ENCODE data around the gene RPS23. TPM values are rescaled to one million over a fixed set of nuclear protein-coding genes. Genes with fewer than 3 reads are reported as not detected.

Gene RPS23
- total and polyA plus RNA-seq, 8 donors: 735 to 1,904 (median 1,035) TPM

DNA sequence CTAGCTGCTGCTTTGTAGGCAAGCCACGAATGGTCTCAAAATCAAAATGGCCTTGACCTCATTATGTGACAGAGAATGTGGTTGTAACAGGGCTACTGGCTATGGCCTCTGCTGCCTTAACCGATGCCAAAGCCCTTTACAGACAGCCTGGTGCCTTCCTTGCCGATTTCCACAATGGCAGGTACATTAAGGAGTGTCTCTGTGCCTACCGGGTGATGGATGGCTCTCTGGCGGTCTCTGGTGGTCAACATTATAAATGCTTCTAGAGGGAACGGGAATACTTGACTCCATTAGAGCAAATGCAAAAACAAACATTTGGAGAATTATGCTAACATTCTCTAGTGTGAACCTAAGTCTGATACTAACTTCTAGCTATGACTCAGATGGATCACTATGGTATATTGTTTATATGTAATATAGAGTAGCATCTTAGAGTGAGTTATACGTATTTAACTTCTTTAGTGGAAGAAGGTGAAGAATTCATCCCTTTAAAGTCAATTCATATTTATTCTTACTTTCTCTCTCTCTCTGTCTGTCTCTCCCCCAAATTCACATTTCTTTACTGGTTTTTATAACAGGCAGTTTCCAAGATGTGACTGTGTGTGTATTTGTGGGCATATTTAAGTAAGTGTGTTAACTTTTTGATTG is 52.5 kb downstream of the RPS23 start:
- H3K4me1 ChIP-seq: no peaks in the 10 kb centered on the region
- peak; percentile 82 to 99 (median 97) for ATAC-seq
- FAIRE-seq: no peak
- no peak overlapping the region for H3K27ac ChIP-seq
- intact Hi-C loops (cut with DNase I): no loop called here
- H3K4me3 ChIP-seq: no peak overlapping the region
- DNase-seq: peak in 5 of 6 donors; percentile 21 to 62 (median 41)
- no peaks in the 10 kb centered on the region for H3K27me3 ChIP-seq
- TF ChIP-seq, protein P1, sequence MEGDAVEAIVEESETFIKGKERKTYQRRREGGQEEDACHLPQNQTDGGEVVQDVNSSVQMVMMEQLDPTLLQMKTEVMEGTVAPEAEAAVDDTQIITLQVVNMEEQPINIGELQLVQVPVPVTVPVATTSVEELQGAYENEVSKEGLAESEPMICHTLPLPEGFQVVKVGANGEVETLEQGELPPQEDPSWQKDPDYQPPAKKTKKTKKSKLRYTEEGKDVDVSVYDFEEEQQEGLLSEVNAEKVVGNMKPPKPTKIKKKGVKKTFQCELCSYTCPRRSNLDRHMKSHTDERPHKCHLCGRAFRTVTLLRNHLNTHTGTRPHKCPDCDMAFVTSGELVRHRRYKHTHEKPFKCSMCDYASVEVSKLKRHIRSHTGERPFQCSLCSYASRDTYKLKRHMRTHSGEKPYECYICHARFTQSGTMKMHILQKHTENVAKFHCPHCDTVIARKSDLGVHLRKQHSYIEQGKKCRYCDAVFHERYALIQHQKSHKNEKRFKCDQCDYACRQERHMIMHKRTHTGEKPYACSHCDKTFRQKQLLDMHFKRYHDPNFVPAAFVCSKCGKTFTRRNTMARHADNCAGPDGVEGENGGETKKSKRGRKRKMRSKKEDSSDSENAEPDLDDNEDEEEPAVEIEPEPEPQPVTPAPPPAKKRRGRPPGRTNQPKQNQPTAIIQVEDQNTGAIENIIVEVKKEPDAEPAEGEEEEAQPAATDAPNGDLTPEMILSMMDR (IDR thresholded peaks at IDR 0.05): peak; percentile 36 to 76 (median 71)
- H3K9me3 ChIP-seq: no peaks in the 10 kb centered on the region
- no peaks in the 10 kb centered on the region for H3K36me3 ChIP-seq
- 19 to 26% methylated on average over 7 of the region's 7 CpGs for WGBS, 2 donors

Measured in pancreas (tissue), 10 donors.